WI38 (cell line): Measurements from ENCODE around the gene SAMD4A.
A peak's percentile ranks its signal among the peaks of the same experiment; 100 is the strongest.

Experiments
- H3K4me3 ChIP-seq: 2 replicates; pipeline ENCODE4 v1.5.1; 2011; ENCODE audit warnings: low read depth, mild to moderate bottlenecking, control low read depth, low read length
- CTCF ChIP-seq: IDR thresholded peaks from 2 replicates; pipeline ENCODE4 v1.5.1; 2012; ENCODE audit warnings: low read depth, mild to moderate bottlenecking, control low read depth, low read length

The SAMD4A gene

GRCh38 chr14:54554401-54554800 lies 12.5 kb upstream of the SAMD4A start:
- no peak for TF ChIP-seq CTCF
- no peak overlapping the region for H3K4me3 ChIP-seq

- H3K4me3 ChIP-seq: no peak overlapping the region
- TF ChIP-seq CTCF: no peak
Observed at GRCh38 chr14:54555651-54556050, 11.3 kb upstream of the SAMD4A start.

GRCh38 chr14:54556535-54556934 lies 10.4 kb upstream of the SAMD4A start:
- H3K4me3 ChIP-seq: no peak overlapping the region
- TF ChIP-seq CTCF: no peak

GRCh38 chr14:54562334-54562733 lies 4.6 kb upstream of the SAMD4A start:
- TF ChIP-seq CTCF: no peak
- H3K4me3 ChIP-seq: no peak overlapping the region

- H3K4me3 ChIP-seq: peak overlapping the region; percentile 79
- peak; percentile 40; the same call in 1 of the 2 replicates for TF ChIP-seq CTCF
Observed at GRCh38 chr14:54564071-54564867, 2.7 kb upstream of the SAMD4A start.

GRCh38 chr14:54564868-54565784 lies 1.8 kb upstream of the SAMD4A start:
- peak overlapping the region; percentile 79 for H3K4me3 ChIP-seq
- TF ChIP-seq CTCF: no peak

GRCh38 chr14:54565785-54566409 lies 1.0 kb upstream of the SAMD4A start:
- H3K4me3 ChIP-seq: peak overlapping the region; percentile 79
- TF ChIP-seq CTCF: no peak
